ENCODE data around the gene LSM3.
A peak's percentile ranks its signal among the peaks of the same experiment; 100 is the strongest.

Gene LSM3

DNA sequence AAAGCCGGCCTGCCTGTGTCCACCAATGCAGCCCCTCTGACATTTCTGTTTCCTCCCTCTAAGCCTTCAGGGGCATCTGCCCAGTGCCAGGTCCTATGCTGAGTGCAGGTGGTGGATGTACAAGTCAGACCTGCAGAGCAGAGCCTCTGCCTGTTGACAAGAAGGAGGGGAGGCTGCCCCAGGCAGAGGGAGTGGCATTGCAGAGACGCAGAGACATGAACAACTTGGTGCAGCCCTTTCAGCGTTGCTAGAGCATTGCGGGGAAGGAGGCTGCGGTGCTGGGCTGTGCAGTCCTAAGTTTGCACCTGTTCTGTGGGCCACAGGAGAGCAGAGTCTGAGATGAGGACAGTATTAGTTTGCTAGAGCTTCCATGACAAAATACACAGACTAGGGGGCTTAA lies 65.2 kb downstream of the LSM3 start:
- Histone ChIP-seq H3K9me3 (ENCODE audit: control insufficient read depth in 2 of 2, low read length in 2 of 2) (no peaks in the 10 kb centered on the region), H3K4me1 (ENCODE audit: control insufficient read depth in 2 of 2, insufficient read depth in 2 of 2, low read length in 2 of 2) (no peaks in the 10 kb centered on the region), H3K36me3 (ENCODE audit: control insufficient read depth in 2 of 2, insufficient read depth in 2 of 2, low read length in 2 of 2) (no peaks in the 10 kb centered on the region), H3K27ac (ENCODE audit: low read depth in 2 of 2, low read length in 2 of 2) (no peak overlapping the region), H3K9ac (ENCODE audit: low read depth in 1 of 2, low read length in 2 of 2) (no peak overlapping the region), H3K4me3 (ENCODE audit: low read length in 2 of 2) (no peak overlapping the region), H3K27me3 (ENCODE audit: control insufficient read depth in 2 of 2, insufficient read depth in 2 of 2, low read length in 2 of 2) (no peaks in the 10 kb centered on the region)

DNA sequence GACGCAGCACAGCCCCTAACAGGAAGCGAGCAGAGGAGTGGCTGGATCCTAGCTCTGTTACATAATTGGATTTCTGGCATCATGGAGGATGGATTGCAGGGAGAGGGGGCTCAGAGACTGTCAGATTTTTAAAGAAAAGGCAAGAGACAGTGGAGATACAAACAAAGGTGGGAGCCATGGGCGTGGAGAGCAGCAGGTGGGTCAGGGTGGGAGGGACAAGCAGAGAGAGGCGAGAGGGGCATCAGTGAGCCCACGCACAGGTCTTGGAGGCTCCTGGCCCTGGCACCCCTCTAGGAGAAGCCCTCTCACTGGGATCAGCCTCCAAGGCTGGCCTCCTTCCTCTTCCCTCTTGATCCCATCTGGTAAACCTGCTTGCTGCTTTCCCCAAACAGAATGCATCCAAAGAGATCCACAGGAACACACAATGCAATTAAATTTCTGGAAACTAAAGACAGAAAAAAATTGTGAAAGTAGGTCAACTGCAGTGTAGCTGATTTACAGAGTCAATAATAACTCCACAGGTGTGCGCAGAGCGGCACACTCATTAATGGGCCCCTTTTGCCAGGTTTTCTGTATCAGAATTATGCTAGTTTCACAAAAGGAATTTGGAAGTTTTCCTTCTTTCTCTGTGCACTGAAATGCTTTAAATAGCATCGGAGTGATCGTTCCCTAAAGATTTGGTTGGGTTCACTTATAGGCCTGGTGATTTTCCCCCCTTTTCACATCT lies 66.1 kb downstream of the LSM3 start:
- Histone ChIP-seq H3K4me3 (ENCODE audit: low read length in 2 of 2) (no peak overlapping the region), H3K4me1 (ENCODE audit: control insufficient read depth in 2 of 2, insufficient read depth in 2 of 2, low read length in 2 of 2) (no peaks in the 10 kb centered on the region), H3K27me3 (ENCODE audit: control insufficient read depth in 2 of 2, insufficient read depth in 2 of 2, low read length in 2 of 2) (no peaks in the 10 kb centered on the region), H3K9me3 (ENCODE audit: control insufficient read depth in 2 of 2, low read length in 2 of 2) (no peaks in the 10 kb centered on the region), H3K27ac (ENCODE audit: low read depth in 2 of 2, low read length in 2 of 2) (no peak overlapping the region), H3K9ac (ENCODE audit: low read depth in 1 of 2, low read length in 2 of 2) (no peak overlapping the region), H3K36me3 (ENCODE audit: control insufficient read depth in 2 of 2, insufficient read depth in 2 of 2, low read length in 2 of 2) (no peaks in the 10 kb centered on the region)

DNA sequence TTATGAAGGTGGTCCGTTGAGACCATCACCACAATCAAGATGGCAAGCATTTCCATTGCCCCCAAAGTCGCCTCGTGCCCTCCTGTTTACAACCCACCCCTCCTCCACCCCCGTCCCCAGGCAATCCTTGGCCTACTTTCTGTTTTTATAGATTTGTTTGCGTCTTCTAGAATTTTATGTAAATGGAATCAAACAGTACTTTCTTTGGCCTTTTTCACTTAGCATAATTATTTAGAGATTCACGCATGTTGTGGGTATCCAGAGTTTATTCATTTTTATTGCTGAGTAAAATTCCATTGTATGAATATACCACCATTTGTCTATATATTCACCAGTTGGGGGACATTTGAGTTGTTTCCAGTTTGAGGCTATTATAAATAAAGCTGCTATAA lies 66.6 kb downstream of the LSM3 start:
- H3K27me3 ChIP-seq (ENCODE audit: control insufficient read depth in 2 of 2, insufficient read depth in 2 of 2, low read length in 2 of 2): no peaks in the 10 kb centered on the region
- no peak overlapping the region for H3K4me3 ChIP-seq (ENCODE audit: low read length in 2 of 2)
- no peak overlapping the region for H3K27ac ChIP-seq (ENCODE audit: low read depth in 2 of 2, low read length in 2 of 2)
- H3K9me3 ChIP-seq (ENCODE audit: control insufficient read depth in 2 of 2, low read length in 2 of 2): no peaks in the 10 kb centered on the region
- H3K36me3 ChIP-seq (ENCODE audit: control insufficient read depth in 2 of 2, insufficient read depth in 2 of 2, low read length in 2 of 2): no peaks in the 10 kb centered on the region
- no peaks in the 10 kb centered on the region for H3K4me1 ChIP-seq (ENCODE audit: control insufficient read depth in 2 of 2, insufficient read depth in 2 of 2, low read length in 2 of 2)
- no peak overlapping the region for H3K9ac ChIP-seq (ENCODE audit: low read depth in 1 of 2, low read length in 2 of 2)

DNA sequence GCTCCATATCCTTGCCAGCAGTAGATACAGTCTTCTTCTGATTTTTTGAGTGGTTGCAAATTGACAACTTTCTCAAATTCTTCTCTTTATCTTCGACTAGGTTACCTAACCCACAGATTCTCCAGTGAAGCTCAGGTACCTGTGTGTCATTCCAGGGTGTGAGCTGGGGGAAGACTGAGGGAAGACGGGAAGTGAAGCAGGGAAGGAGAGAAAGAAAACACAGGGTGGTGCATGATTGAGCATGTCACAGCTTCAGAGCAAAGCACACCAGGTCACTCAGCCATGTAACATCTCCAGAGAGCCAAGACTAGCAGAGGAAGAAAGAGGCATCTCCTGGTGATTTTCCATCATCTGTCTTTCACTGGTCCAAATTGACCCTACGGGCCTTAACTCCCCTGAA lies 67.2 kb downstream of the LSM3 start:
- Histone ChIP-seq H3K36me3 (ENCODE audit: control insufficient read depth in 2 of 2, insufficient read depth in 2 of 2, low read length in 2 of 2) (no peaks in the 10 kb centered on the region), H3K4me3 (ENCODE audit: low read length in 2 of 2) (no peak overlapping the region), H3K4me1 (ENCODE audit: control insufficient read depth in 2 of 2, insufficient read depth in 2 of 2, low read length in 2 of 2) (no peaks in the 10 kb centered on the region), H3K27ac (ENCODE audit: low read depth in 2 of 2, low read length in 2 of 2) (no peak overlapping the region), H3K9ac (ENCODE audit: low read depth in 1 of 2, low read length in 2 of 2) (no peak overlapping the region), H3K27me3 (ENCODE audit: control insufficient read depth in 2 of 2, insufficient read depth in 2 of 2, low read length in 2 of 2) (no peaks in the 10 kb centered on the region), H3K9me3 (ENCODE audit: control insufficient read depth in 2 of 2, low read length in 2 of 2) (no peaks in the 10 kb centered on the region)

DNA sequence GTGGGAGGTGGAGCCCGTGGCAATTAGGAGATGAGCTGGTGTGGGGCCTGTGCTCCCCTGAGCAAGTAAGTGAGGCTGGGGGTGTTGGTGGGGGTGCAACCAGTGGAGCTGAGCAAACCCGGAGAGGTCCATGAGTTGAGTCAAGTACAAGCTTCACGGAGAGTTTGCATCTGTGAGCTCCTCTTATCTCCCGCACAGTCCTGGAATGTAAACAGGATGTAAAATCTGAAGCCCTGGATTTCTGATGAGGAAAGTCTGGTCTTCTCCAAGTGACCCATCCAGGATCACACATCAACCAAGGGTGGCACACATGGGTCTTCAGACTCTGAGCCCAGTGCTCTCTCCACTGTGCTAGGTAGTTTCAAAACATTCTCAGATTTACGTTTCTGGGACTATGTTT lies 67.8 kb downstream of the LSM3 start:
- H3K4me3 ChIP-seq (ENCODE audit: low read length in 2 of 2): no peak overlapping the region
- H3K9me3 ChIP-seq (ENCODE audit: control insufficient read depth in 2 of 2, low read length in 2 of 2): no peaks in the 10 kb centered on the region
- H3K9ac ChIP-seq (ENCODE audit: low read depth in 1 of 2, low read length in 2 of 2): no peak overlapping the region
- H3K27me3 ChIP-seq (ENCODE audit: control insufficient read depth in 2 of 2, insufficient read depth in 2 of 2, low read length in 2 of 2): no peaks in the 10 kb centered on the region
- no peak overlapping the region for H3K27ac ChIP-seq (ENCODE audit: low read depth in 2 of 2, low read length in 2 of 2)
- no peaks in the 10 kb centered on the region for H3K36me3 ChIP-seq (ENCODE audit: control insufficient read depth in 2 of 2, insufficient read depth in 2 of 2, low read length in 2 of 2)
- no peaks in the 10 kb centered on the region for H3K4me1 ChIP-seq (ENCODE audit: control insufficient read depth in 2 of 2, insufficient read depth in 2 of 2, low read length in 2 of 2)

DNA sequence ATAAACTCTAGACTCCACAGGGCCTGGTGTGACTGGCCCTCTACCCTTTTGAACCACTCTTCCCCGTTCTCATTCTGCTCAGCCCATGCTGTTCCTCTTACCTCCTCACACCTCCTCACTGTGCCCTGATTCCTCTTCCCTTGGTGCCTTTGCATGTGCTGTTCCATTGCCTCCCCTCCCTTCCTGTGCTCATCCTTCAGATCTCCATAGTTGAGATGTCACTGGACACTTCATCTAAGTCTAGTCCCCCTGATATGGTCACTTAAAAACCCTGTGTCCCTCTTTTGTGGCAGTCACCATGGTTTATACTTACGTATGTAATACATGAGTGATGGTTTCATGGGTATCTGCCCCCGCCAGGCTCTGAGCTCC lies 69.8 kb downstream of the LSM3 start:
- Histone ChIP-seq H3K4me3 (ENCODE audit: low read length in 2 of 2) (no peak overlapping the region), H3K36me3 (ENCODE audit: control insufficient read depth in 2 of 2, insufficient read depth in 2 of 2, low read length in 2 of 2) (no peaks in the 10 kb centered on the region), H3K9me3 (ENCODE audit: control insufficient read depth in 2 of 2, low read length in 2 of 2) (no peaks in the 10 kb centered on the region), H3K27me3 (ENCODE audit: control insufficient read depth in 2 of 2, insufficient read depth in 2 of 2, low read length in 2 of 2) (no peaks in the 10 kb centered on the region), H3K27ac (ENCODE audit: low read depth in 2 of 2, low read length in 2 of 2) (peak overlapping the region; percentile 57 to 59), H3K9ac (ENCODE audit: low read depth in 1 of 2, low read length in 2 of 2) (no peak overlapping the region), H3K4me1 (ENCODE audit: control insufficient read depth in 2 of 2, insufficient read depth in 2 of 2, low read length in 2 of 2) (no peaks in the 10 kb centered on the region)

DNA sequence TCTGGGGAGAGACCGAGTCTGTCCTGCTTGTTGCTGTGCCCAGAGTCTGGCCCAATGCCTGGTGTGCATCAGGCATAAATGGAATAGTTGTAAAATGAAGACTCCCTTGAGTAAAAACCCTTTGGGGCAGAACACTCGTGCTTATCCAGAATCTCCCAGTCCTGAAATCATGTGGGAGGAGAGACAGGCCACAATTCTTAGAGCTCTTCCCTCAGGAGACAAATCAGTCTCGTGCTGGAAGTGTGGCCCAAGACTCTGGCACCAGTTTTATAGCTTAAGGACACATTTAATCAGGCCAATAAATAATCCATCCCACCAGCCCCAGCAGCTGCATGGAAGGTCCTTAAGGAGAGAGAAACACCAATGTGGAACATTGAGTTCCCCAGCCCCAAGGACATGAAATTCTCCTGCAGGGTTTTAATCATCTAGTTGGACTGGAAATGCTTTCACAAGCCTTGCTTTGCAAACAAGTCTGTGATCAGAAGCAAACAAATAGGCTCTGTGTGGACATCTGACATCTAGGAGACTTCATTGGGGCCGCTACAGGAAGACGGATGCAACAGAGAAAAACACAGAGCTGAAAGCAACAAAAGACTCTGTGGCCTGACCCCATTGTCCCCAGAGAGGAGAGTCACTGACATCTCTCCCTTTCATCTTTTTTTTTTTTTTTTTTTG lies 70.4 kb downstream of the LSM3 start:
- Histone ChIP-seq H3K9me3 (ENCODE audit: control insufficient read depth in 2 of 2, low read length in 2 of 2) (no peaks in the 10 kb centered on the region), H3K27ac (ENCODE audit: low read depth in 2 of 2, low read length in 2 of 2) (peak overlapping the region; percentile 57 to 59), H3K9ac (ENCODE audit: low read depth in 1 of 2, low read length in 2 of 2) (no peak overlapping the region), H3K4me3 (ENCODE audit: low read length in 2 of 2) (no peak overlapping the region), H3K27me3 (ENCODE audit: control insufficient read depth in 2 of 2, insufficient read depth in 2 of 2, low read length in 2 of 2) (no peaks in the 10 kb centered on the region), H3K4me1 (ENCODE audit: control insufficient read depth in 2 of 2, insufficient read depth in 2 of 2, low read length in 2 of 2) (no peaks in the 10 kb centered on the region), H3K36me3 (ENCODE audit: control insufficient read depth in 2 of 2, insufficient read depth in 2 of 2, low read length in 2 of 2) (no peaks in the 10 kb centered on the region)

Data from mucosa of rectum (tissue), 2 donors.